Activated CD8-positive, alpha-beta memory T cell treated with anti-CD3 and anti-CD28 coated beads, Interleukin-2, amount 50 U/mL, for 1 hour (primary cell): Measurements from ENCODE around the gene GTF3C5.
"Not testable (repeated sequence)": the region's sequence is repeated elsewhere in the genome, so short reads cannot be mapped to it uniquely, and the experiment has no call there.

Experiments
- DNase-seq: peaks from one replicate; pipeline ENCODE4 v3.0.0-alpha.2; 2020; ENCODE audit errors: extremely low read depth

The GTF3C5 gene

GRCh38 chr9:133054966-133055365, 24.2 kb downstream of the GTF3C5 start:
- no peak for DNase-seq

GRCh38 chr9:133055788-133056420, 25.1 kb downstream of the GTF3C5 start:
- no peak for DNase-seq

DNA sequence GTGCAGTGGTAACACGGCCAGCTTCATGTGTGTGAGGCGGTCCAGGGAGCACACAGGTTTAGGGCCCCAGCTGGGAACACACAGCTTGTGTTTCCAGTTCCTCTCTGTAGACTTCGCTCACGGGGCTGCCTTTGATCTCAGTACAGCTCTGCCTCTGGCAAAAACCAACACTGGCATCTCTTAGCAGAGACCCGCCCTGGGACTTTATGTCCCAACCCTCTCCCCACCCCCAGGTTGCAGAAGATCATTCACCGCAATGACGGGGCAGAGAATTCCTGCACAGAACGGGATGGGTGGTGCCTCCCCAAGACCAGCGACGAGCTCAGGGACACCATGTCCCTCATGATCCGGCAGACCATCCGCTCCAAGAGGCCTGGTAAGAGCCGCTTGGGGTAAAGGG, 25.7 kb downstream of the GTF3C5 start:
- no peak for DNase-seq

GRCh38 chr9:133057006-133057405, 26.2 kb downstream of the GTF3C5 start:
- no peak for DNase-seq

- DNase-seq: no peak
Observed at GRCh38 chr9:133057553-133057952, 26.8 kb downstream of the GTF3C5 start.

DNA sequence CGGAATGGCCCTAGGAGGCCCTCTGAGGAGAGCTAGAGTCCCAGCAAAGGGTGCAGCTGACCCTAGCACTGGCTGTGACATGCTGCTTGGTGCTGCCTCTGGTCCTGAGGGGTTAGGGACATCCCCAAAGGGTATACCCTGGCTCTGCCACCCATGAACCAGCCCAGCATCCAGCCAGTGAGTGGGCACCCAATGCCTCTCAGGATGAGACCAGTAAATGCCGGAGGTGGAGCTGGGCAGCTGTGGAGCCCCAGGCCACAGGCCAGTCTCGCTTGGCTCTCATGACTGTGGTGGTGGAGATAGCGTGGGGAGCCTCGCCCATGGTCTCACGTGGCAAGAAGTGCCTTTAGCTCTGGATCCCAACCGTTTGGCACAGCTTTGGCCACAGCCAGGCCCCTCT, 27.3 kb downstream of the GTF3C5 start:
- no peak for DNase-seq

DNA sequence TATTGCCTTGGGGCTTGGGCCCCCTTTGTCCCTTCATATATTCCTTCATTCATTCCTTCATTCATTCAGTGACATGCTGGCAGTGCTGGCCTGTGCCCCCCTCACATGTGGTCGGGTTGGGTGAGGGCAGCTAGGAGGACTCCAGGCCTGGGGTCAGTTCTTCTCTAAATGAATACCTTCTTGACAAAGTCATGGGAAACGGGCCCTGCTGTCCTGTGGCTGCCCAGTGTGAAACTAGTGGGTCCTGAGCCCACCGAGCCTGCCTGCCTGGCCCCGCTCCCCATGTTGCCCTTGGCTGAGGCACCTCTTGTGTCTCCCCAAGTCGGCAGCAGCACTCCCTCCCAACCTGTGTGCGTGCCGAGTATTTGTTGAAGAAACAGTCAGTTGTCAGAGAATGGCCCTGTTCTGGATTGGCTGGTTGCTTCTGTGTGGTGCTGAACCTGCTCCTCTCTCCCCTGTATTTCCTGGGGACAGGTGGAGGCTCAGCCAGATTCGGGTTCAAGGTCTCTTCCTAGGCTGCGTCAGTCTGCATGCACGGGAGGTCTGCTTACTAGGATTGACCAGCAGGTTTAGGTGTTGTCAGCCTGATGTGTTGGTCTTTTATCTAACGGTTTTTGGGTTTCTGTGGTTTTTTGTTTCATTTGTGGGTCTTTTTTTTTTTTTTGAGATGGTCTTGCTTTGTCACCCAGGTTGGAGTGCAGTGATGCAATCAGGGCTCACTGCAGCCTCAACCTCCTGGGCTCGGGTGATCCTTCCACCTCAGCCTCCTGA, 27.9 kb downstream of the GTF3C5 start:
- DNase-seq: no peak

DNA sequence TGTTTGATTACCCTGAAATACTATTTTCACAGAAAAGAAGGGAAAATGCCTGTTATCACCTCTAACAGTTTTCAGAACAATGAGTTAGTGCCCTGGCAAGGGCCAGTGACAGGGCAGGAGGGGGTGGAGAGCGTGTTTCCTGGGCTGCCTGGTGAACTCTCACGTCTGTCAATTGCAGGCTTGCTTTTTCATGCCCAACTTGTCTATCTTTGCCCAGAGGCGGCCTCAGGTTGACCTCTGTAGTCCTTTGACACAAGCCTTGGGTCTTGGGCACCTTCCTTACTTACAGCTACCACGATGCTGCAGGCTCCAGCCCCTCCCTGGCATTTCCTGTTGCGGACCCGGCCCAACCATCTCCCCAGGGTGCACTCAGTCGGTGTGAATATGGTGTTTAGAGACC, 28.8 kb downstream of the GTF3C5 start:
- no peak for DNase-seq

DNA sequence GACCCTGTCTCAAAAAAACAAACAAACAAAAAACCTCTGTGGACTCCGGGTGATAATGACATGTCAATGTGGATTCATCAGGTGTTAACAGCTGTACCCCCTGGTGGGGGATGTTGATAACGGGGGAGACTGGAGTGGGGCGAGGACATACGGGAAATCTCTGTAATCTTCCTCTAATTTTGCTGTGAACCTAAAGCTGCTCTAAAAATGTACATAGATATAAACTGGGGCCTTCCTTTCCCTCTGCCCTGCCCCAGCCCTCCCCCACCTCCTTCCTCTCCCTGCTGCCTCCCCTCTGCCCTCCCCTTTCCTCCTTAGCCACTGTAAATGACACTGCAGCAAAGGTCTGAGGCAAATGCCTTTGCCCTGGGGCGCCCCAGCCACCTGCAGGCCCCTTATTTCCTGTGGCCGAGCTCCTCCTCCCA, 29.6 kb downstream of the GTF3C5 start:
- no peak for DNase-seq

DNA sequence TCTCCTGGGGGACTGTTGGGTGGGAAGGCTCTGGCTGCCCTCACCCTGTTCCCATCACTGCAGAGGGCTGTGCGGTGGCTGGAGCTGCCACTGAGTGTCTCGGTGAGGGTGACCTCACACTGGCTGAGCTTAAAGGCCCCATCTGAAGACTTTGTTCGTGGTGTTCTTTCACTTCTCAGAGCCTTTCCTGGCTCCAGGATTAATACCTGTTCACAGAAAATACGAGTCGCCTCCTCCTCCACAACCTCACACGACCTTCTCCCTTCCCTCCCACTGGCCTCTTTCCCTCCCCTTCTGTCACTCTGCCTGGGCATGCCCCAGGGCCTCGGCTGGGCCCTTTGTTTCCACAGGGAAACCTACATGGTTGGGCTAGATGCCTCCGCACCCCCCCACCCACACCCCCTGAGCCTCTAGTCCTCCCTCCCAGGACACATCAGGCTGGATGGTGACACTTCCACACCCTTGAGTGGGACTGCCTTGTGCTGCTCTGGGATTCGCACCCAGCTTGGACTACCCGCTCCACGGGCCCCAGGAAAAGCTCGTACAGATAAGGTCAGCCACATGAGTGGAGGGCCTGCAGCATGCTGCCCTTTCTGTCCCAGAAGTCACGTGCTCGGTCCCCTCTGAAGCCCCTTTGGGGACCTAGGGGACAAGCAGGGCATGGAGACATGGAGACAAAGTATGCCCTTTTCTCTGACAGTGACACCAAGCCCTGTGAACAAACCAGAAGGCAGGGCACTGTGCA, 30.4 kb downstream of the GTF3C5 start:
- not testable (repeated sequence) for DNase-seq

DNA sequence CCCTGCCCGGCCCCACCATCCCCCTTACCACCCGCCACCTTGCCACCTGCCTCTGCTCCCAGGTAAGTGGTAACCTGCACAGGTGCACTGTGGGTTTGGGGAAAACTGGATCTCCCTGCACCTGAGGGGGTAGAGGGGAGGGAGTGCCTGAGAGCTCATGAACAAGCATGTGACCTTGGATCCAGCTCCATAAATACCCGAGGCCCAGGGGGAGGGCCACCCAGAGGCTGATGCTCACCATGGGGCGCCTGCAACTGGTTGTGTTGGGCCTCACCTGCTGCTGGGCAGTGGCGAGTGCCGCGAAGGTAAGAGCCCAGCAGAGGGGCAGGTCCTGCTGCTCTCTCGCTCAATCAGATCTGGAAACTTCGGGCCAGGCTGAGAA, 31.0 kb downstream of the GTF3C5 start, which contains the start of gene CEL:
Gene CEL, plus strand, starts transcription at position 218 of the 382 bp plus-strand sequence. Its CDS starts 22 bp downstream, at position 240.
- DNase-seq: not testable (repeated sequence)

DNA sequence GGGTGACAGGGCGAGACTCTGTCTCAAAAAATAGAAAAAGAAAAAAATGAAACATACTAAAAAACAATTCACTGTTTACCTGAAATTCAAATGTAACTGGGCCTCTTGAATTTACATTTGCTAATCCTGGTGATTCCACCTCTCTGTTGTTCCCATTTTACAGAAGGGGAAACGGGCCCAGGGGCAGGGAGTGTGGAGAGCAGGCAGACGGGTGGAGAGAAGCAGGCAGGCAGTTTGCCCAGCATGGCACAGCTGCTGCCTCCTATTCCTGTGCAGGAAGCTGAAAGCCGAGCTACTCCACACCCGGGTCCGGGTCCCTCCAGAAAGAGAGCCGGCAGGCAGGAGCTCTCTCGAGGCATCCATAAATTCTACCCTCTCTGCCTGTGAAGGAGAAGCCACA, 31.8 kb downstream of the GTF3C5 start:
- not testable (repeated sequence) for DNase-seq

DNA sequence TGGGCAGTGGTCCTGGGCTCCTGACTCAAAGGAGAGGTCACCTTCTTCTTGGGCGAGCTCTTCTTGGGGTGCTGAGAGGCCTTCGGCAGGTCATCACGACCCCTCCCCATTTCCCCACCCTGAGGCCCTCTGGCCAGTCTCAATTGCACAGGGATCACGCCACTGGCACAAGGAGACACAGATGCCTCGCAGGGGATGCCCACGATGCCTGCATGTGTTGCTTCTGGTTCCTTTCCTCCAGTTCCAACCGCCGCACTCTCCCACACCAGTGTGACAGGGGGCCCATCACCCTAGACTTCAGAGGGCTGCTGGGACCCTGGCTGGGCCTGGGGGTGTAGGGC, 32.3 kb downstream of the GTF3C5 start:
- DNase-seq: no peak

DNA sequence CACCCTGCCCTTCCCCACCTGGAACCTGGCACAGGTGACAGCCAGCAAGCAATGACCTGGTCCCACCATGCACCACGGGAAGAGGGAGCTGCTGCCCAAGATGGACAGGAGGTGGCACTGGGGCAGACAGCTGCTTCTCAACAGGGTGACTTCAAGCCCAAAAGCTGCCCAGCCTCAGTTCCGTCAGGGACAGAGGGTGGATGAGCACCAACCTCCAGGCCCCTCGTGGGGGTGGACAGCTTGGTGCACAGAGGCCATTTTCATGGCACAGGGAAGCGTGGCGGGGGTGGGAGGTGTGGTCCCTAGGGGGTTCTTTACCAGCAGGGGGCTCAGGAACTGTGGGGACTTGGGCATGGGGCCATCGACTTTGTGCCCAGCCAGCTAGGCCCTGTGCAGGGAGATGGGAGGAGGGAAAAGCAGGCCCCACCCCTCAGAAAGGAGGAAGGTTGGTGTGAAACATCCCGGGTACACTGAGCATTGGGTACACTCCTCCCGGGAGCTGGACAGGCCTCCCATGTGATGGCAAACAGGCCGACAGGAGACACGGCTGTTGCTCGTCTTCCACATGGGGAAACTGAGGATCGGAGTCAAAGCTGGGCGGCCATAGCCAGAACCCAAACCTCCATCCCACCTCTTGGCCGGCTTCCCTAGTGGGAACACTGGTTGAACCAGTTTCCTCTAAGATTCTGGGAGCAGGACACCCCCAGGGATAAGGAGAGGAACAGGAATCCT, 32.9 kb downstream of the GTF3C5 start:
- DNase-seq: no peak

DNA sequence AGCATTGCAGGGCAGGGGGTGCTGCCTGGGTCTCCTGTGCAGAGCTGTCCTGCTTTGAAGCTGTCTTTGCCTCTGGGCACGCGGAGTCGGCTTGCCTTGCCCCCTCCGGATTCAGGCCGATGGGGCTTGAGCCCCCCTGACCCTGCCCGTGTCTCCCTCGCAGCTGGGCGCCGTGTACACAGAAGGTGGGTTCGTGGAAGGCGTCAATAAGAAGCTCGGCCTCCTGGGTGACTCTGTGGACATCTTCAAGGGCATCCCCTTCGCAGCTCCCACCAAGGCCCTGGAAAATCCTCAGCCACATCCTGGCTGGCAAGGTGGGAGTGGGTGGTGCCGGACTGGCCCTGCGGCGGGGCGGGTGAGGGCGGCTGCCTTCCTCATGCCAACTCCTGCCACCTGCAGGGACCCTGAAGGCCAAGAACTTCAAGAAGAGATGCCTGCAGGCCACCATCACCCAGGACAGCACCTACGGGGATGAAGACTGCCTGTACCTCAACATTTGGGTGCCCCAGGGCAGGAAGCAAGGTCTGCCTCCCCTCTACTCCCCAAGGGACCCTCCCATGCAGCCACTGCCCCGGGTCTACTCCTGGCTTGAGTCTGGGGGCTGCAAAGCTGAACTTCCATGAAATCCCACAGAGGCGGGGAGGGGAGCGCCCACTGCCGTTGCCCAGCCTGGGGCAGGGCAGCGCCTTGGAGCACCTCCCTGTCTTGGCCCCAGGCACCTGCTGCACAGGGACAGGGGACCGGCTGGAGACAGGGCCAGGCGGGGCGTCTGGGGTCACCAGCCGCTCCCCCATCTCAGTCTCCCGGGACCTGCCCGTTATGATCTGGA, 33.7 kb downstream of the GTF3C5 start:
- no peak for DNase-seq

GRCh38 chr9:133065070-133065388, 34.2 kb downstream of the GTF3C5 start:
- no peak for DNase-seq

DNA sequence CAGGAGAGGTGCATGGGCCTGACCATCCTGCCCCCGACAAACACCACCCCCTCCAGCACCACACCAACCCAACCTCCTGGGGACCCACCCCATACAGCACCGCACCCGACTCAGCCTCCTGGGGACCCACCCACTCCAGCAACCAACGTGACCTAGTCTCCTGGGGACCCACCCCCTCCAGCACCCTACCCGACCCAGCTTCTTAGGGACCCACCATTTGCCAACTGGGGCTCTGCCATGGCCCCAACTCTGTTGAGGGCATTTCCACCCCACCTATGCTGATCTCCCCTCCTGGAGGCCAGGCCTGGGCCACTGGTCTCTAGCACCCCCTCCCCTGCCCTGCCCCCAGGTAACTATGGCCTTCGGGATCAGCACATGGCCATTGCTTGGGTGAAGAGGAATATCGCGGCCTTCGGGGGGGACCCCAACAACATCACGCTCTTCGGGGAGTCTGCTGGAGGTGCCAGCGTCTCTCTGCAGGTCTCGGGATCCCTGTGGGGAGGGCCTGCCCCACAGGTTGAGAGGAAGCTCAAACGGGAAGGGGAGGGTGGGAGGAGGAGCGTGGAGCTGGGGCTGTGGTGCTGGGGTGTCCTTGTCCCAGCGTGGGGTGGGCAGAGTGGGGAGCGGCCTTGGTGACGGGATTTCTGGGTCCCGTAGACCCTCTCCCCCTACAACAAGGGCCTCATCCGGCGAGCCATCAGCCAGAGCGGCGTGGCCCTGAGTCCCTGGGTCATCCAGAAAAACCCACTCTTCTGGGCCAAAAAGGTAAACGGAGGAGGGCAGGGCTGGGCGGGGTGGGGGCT, 35.6 kb downstream of the GTF3C5 start:
- no peak for DNase-seq

- DNase-seq: no peak
Observed at GRCh38 chr9:133067006-133067405, 36.2 kb downstream of the GTF3C5 start.

DNA sequence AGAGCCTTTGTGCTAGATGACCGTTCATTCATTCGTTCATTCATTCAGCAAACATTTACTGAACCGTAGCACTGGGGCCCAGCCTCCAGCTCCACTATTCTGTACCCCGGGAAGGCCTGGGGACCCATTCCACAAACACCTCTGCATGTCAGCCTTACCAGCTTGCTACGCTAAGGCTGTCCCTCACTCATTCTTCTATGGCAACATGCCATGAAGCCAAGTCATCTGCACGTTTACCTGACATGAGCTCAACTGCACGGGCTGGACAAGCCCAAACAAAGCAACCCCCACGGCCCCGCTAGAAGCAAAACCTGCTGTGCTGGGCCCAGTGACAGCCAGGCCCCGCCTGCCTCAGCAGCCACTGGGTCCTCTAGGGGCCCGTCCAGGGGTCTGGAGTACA, 37.0 kb downstream of the GTF3C5 start:
- DNase-seq: no peak

GRCh38 chr9:133068431-133068830, 37.6 kb downstream of the GTF3C5 start:
- DNase-seq: not testable (repeated sequence)
